ENCODE results near the gene CHL1. TPM values are rescaled to one million over a fixed set of nuclear protein-coding genes. Genes with fewer than 3 reads are reported as not detected.

The CHL1 gene
- total and polyA plus RNA-seq, 2 experiments from 2014 or later: 1.4 to 1.9 TPM

GRCh38 chr3:317012-317411 is 120.4 kb downstream of the CHL1 start:
- no peaks in the 10 kb centered on the region for H3K9me2 ChIP-seq (ENCODE audit: insufficient read depth)
- Mint-ChIP-seq H3K4me1 (no peaks in the 10 kb centered on the region), H3K9me3 (peaks cover 85% of the 10 kb centered on the region), H3K27me3 (ENCODE audit: insufficient read depth, low read depth, poor library complexity) (no peaks in the 10 kb centered on the region), H3K36me3 (ENCODE audit: low read depth) (peaks cover 9% of the 10 kb centered on the region; the same call in 2 of the 3 replicates), H3K4me3 (no peak overlapping the region), H3K27ac (no peak overlapping the region)
- H3K27me3 ChIP-seq (ENCODE audit: insufficient read depth): no peaks in the 10 kb centered on the region
- no peak overlapping the region for H3K27ac ChIP-seq (ENCODE audit: low read depth)
- ATAC-seq: no peak
- H3K36me3 ChIP-seq (ENCODE audit: insufficient read depth): no peaks in the 10 kb centered on the region
- TF ChIP-seq CREB1 (CRISPR knock-in tag; IDR thresholded peaks at IDR 0.05; ENCODE audit: low read depth) (no peak), ETS1 (IDR thresholded peaks at IDR 0.05) (no peak), STAT1 (IDR thresholded peaks at IDR 0.05; ENCODE audit: unreplicated experiment) (no peak), ZNF331 (CRISPR knock-in tag; IDR thresholded peaks at IDR 0.05; ENCODE audit: low read depth) (no peak), EZH2 (IDR thresholded peaks at IDR 0.05; ENCODE audit: low read depth, unreplicated experiment) (no peak), EZH2phosphoT487 (IDR thresholded peaks at IDR 0.05; ENCODE audit: unreplicated experiment) (no peak), ZNF462 (CRISPR knock-in tag; IDR thresholded peaks at IDR 0.05) (no peak), POLR2AphosphoS5 (IDR thresholded peaks at IDR 0.05; ENCODE audit: low read depth) (no peak), REST (IDR thresholded peaks at IDR 0.05; ENCODE audit: unreplicated experiment) (no peak), ZNF114 (CRISPR knock-in tag; IDR thresholded peaks at IDR 0.05) (no peak), CTCF (conservative IDR thresholded peaks at IDR 0.05; ENCODE audit: low read depth in 2 of 2) (no peak), JUNB (IDR thresholded peaks at IDR 0.05; ENCODE audit: unreplicated experiment) (no peak), NANOG (IDR thresholded peaks at IDR 0.05; ENCODE audit: borderline replicate concordance) (no peak)
- no peak overlapping the region for H3K4me3 ChIP-seq
- H3F3A ChIP-seq (replicated peaks; ENCODE audit: low read depth): no peaks in the 10 kb centered on the region
- DNase-seq (ENCODE audit: low spot score): no peak
- no peak overlapping the region for H2AFZ ChIP-seq
- no peaks in the 10 kb centered on the region for H4K20me1 ChIP-seq (replicated peaks; ENCODE audit: insufficient read depth)
- H3K4me1 ChIP-seq (ENCODE audit: insufficient read depth): no peaks in the 10 kb centered on the region
- H3K79me2 ChIP-seq (replicated peaks; ENCODE audit: insufficient read depth): no peaks in the 10 kb centered on the region
- H3K4me2 ChIP-seq: no peak overlapping the region
